NCI-H2107 treated with DMSO at 0.1 percent for 48 hours (cell line): ENCODE data around the gene CYP4V2.

ENCODE experiments used
- DNase-seq: peaks from one replicate; lab custom pipeline; 2025; ENCODE audit not compliant: unreplicated experiment; lab: John Stamatoyannopoulos, UW

CYP4V2 gene

GRCh38 chr4:186188107-186188506, 3.3 kb upstream of the CYP4V2 start:
- no peak for DNase-seq

GRCh38 chr4:186189656-186190055, 1.7 kb upstream of the CYP4V2 start:
- no peak for DNase-seq

- DNase-seq, result peak; percentile 28
Observed at GRCh38 chr4:186190581-186191199, 677 bp upstream of the CYP4V2 start.

GRCh38 chr4:186192066-186192612, 772 bp downstream of the CYP4V2 start:
- DNase-seq, result no peak

GRCh38 chr4:186193851-186194250, 2.5 kb downstream of the CYP4V2 start:
- DNase-seq, result no peak

- DNase-seq, result no peak
Observed at GRCh38 chr4:186196063-186196462, 4.7 kb downstream of the CYP4V2 start.

GRCh38 chr4:186200516-186200915, 9.1 kb downstream of the CYP4V2 start:
- no peak for DNase-seq

- DNase-seq, result no peak
Observed at GRCh38 chr4:186201010-186201409, 9.6 kb downstream of the CYP4V2 start.

- peak; percentile 20 for DNase-seq
Observed at GRCh38 chr4:186201535-186202230, 10.3 kb downstream of the CYP4V2 start.

GRCh38 chr4:186202490-186203140, 11.2 kb downstream of the CYP4V2 start:
- no peak for DNase-seq

- no peak for DNase-seq
Observed at GRCh38 chr4:186203406-186203805, 12.0 kb downstream of the CYP4V2 start.

- no peak for DNase-seq
Observed at GRCh38 chr4:186204103-186204559, 12.8 kb downstream of the CYP4V2 start.

- no peak for DNase-seq
Observed at GRCh38 chr4:186204686-186205085, 13.3 kb downstream of the CYP4V2 start.

- no peak for DNase-seq
Observed at GRCh38 chr4:186205156-186205555, 13.8 kb downstream of the CYP4V2 start.

GRCh38 chr4:186216465-186217024, 25.2 kb downstream of the CYP4V2 start:
- DNase-seq, result peak; percentile 37

- DNase-seq, result no peak
Observed at GRCh38 chr4:186217733-186218293, 26.4 kb downstream of the CYP4V2 start.

- DNase-seq, result no peak
Observed at GRCh38 chr4:186221624-186222023, 30.3 kb downstream of the CYP4V2 start.

- DNase-seq, result no peak
Observed at GRCh38 chr4:186225848-186226247, 34.5 kb downstream of the CYP4V2 start.

GRCh38 chr4:186226521-186227189, 35.3 kb downstream of the CYP4V2 start:
- no peak for DNase-seq

- DNase-seq, result no peak
Observed at GRCh38 chr4:186227221-186227620, 35.9 kb downstream of the CYP4V2 start, which contains the start of gene KLKB1. TSS of gene KLKB1 (plus strand) at chr4:186227507. CDS start at chr4:186228196, 689 bp downstream.
